Measurements from ENCODE around the gene SRPRB. TPM values are rescaled to one million over a fixed set of nuclear protein-coding genes. Genes with fewer than 3 reads are reported as not detected.

Gene SRPRB
- total RNA-seq, 1 experiment from 2014 or later, result 43.4 TPM

GRCh38 chr3:133799794-133800585, 5.6 kb upstream of the SRPRB start:
- POLR2A ChIA-PET (ENCODE audit: unreplicated experiment), result no interaction called here
- Histone ChIP-seq H3K79me2 (ENCODE audit: low read length) (no peaks in the 10 kb centered on the region), H3K9me3 (ENCODE audit: low read length) (no peaks in the 10 kb centered on the region), H4K20me1 (ENCODE audit: low read length) (no peaks in the 10 kb centered on the region), H3K9me2 (replicated peaks; ENCODE audit: low read length) (no peaks in the 10 kb centered on the region), H2AFZ (ENCODE audit: low read length) (no peak overlapping the region), H3K9ac (ENCODE audit: low read length) (no peak overlapping the region), H3K4me1 (ENCODE audit: insufficient read depth, low read length) (peaks cover 12% of the 10 kb centered on the region), H3K27me3 (ENCODE audit: low read length) (no peaks in the 10 kb centered on the region), H3K36me3 (ENCODE audit: low read depth, low read length) (no peaks in the 10 kb centered on the region), H3K4me3 (ENCODE audit: low read length) (no peak overlapping the region), H3F3A (ENCODE audit: low read length, unreplicated experiment) (no peaks in the 10 kb centered on the region), H3K27ac (ENCODE audit: low read length) (no peak overlapping the region), H3K4me2 (ENCODE audit: low read length) (no peak overlapping the region)
- CTCF ChIA-PET, result no interaction called here
- TF ChIP-seq EZH2 (IDR thresholded peaks at IDR 0.05; ENCODE audit: low read length, unreplicated experiment) (no peak), EZH2phosphoT487 (IDR thresholded peaks at IDR 0.05; ENCODE audit: borderline replicate concordance, low read length) (no peak)
- TF ChIP-seq, protein P1, sequence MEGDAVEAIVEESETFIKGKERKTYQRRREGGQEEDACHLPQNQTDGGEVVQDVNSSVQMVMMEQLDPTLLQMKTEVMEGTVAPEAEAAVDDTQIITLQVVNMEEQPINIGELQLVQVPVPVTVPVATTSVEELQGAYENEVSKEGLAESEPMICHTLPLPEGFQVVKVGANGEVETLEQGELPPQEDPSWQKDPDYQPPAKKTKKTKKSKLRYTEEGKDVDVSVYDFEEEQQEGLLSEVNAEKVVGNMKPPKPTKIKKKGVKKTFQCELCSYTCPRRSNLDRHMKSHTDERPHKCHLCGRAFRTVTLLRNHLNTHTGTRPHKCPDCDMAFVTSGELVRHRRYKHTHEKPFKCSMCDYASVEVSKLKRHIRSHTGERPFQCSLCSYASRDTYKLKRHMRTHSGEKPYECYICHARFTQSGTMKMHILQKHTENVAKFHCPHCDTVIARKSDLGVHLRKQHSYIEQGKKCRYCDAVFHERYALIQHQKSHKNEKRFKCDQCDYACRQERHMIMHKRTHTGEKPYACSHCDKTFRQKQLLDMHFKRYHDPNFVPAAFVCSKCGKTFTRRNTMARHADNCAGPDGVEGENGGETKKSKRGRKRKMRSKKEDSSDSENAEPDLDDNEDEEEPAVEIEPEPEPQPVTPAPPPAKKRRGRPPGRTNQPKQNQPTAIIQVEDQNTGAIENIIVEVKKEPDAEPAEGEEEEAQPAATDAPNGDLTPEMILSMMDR (conservative IDR thresholded peaks at IDR 0.05; ENCODE audit: low read depth, low read length), result no peak
- BruUV-seq (replicated peaks), result no TSS peak
- intact Hi-C loops (cut with micrococcal nuclease), result no loop called here
- DNase-seq (peak; percentile 72), ATAC-seq (no peak)

DNA sequence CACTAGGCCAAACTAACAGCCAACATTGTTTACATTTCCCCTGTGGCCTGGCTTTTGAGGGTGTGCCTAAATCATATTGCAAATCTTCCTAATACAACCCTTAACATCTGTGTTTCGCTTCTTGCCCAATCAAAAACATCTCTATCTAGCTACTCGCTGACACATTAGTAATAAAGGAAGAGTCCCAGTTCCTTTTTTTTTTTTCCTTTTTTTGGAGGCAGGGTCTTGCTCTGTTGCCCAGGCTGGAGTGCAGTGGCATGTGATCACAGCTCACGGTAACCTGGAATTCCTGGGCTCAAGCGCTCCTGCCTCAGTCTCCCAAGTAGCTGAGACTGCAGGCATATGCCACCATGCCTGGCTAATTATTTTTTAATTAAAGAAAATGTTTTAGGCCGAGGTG, 2.1 kb upstream of the SRPRB start:
- Histone ChIP-seq H3F3A (ENCODE audit: low read length, unreplicated experiment) (no peaks in the 10 kb centered on the region), H3K9ac (ENCODE audit: low read length) (no peak overlapping the region), H3K27ac (ENCODE audit: low read length) (no peak overlapping the region), H3K9me3 (ENCODE audit: low read length) (no peaks in the 10 kb centered on the region), H3K4me3 (ENCODE audit: low read length) (no peak overlapping the region), H3K4me1 (ENCODE audit: insufficient read depth, low read length) (peaks cover 15% of the 10 kb centered on the region), H3K27me3 (ENCODE audit: low read length) (no peaks in the 10 kb centered on the region), H3K36me3 (ENCODE audit: low read depth, low read length) (peaks cover 12% of the 10 kb centered on the region), H3K9me2 (replicated peaks; ENCODE audit: low read length) (no peaks in the 10 kb centered on the region), H4K20me1 (ENCODE audit: low read length) (no peaks in the 10 kb centered on the region), H3K79me2 (ENCODE audit: low read length) (peaks cover 28% of the 10 kb centered on the region), H2AFZ (ENCODE audit: low read length) (no peak overlapping the region), H3K4me2 (ENCODE audit: low read length) (no peak overlapping the region)
- ChIA-PET POLR2A (ENCODE audit: unreplicated experiment) (no interaction called here), CTCF (no interaction called here)
- DNase-seq, result no peak
- intact Hi-C loops (cut with micrococcal nuclease), result no loop called here
- BruUV-seq (replicated peaks), result no TSS peak
- ATAC-seq, result no peak
- TF ChIP-seq EZH2phosphoT487 (IDR thresholded peaks at IDR 0.05; ENCODE audit: borderline replicate concordance, low read length) (no peak), EZH2 (IDR thresholded peaks at IDR 0.05; ENCODE audit: low read length, unreplicated experiment) (no peak)
- TF ChIP-seq, protein P1 (conservative IDR thresholded peaks at IDR 0.05; ENCODE audit: low read depth, low read length), result no peak

GRCh38 chr3:133804896-133805295, 719 bp upstream of the SRPRB start:
- Histone ChIP-seq H3F3A (ENCODE audit: low read length, unreplicated experiment) (no peaks in the 10 kb centered on the region), H3K27me3 (ENCODE audit: low read length) (no peaks in the 10 kb centered on the region), H3K27ac (ENCODE audit: low read length) (peak overlapping the region; percentile 47), H3K9ac (ENCODE audit: low read length) (peak overlapping the region; percentile 18), H3K79me2 (ENCODE audit: low read length) (peaks cover 28% of the 10 kb centered on the region), H3K4me2 (ENCODE audit: low read length) (peak overlapping the region; percentile 97), H4K20me1 (ENCODE audit: low read length) (no peaks in the 10 kb centered on the region), H3K4me3 (ENCODE audit: low read length) (peak overlapping the region; percentile 93), H3K9me3 (ENCODE audit: low read length) (no peaks in the 10 kb centered on the region), H2AFZ (ENCODE audit: low read length) (peak overlapping the region; percentile 91), H3K4me1 (ENCODE audit: insufficient read depth, low read length) (peaks cover 11% of the 10 kb centered on the region), H3K9me2 (replicated peaks; ENCODE audit: low read length) (no peaks in the 10 kb centered on the region), H3K36me3 (ENCODE audit: low read depth, low read length) (peaks cover 12% of the 10 kb centered on the region)
- DNase-seq (peak; percentile 22), ATAC-seq (no peak)
- BruUV-seq (replicated peaks), result no TSS peak
- intact Hi-C loops (cut with micrococcal nuclease), result loop anchor here (5.0 kb wide), 2 partner anchors 143 to 233 kb away; partner anchors contain the start of genes CDV3 and TOPBP1
- CTCF ChIA-PET, result no interaction called here
- POLR2A ChIA-PET (ENCODE audit: unreplicated experiment), result no interaction called here
- TF ChIP-seq EZH2phosphoT487 (IDR thresholded peaks at IDR 0.05; ENCODE audit: borderline replicate concordance, low read length), result no peak
- no peak for TF ChIP-seq EZH2 (IDR thresholded peaks at IDR 0.05; ENCODE audit: low read length, unreplicated experiment)
- TF ChIP-seq, protein P1 (conservative IDR thresholded peaks at IDR 0.05; ENCODE audit: low read depth, low read length), result no peak

All from PC-3 (cell line).